Activated naive CD8-positive, alpha-beta T cell treated with anti-CD3 and anti-CD28 coated beads, Interleukin-2, amount 50 U/mL, for 24 hours (primary cell): ENCODE measurements around the gene WASL.

Experiments used
- ATAC-seq: fragments of 150-1000 bp; cut with Tn5 transposase; one replicate; pipeline ENCODE4 v1.10.0; 2021
- DNase-seq: peaks from one replicate; pipeline ENCODE4 v3.0.0; 2021
- H3K27ac Mint-ChIP-seq: one replicate; pipeline ENCODE4 v1.8.0; 2021; ENCODE audit warnings: mild to moderate bottlenecking, mixed read lengths
- H3K27me3 Mint-ChIP-seq: one replicate; pipeline ENCODE4 v1.8.0; 2021; ENCODE audit warnings: mixed read lengths
- H3K36me3 Mint-ChIP-seq: one replicate; pipeline ENCODE4 v1.8.0; 2021; ENCODE audit warnings: low read depth, mixed read lengths
- H3K4me1 Mint-ChIP-seq: one replicate; pipeline ENCODE4 v1.8.0; 2021; ENCODE audit warnings: mixed read lengths
- H3K4me3 Mint-ChIP-seq: one replicate; pipeline ENCODE4 v1.8.0; 2021; ENCODE audit warnings: mild to moderate bottlenecking, moderate library complexity, mixed read lengths
- H3K9me3 Mint-ChIP-seq: one replicate; pipeline ENCODE4 v1.8.0; 2021; ENCODE audit warnings: mixed read lengths

WASL gene

DNA sequence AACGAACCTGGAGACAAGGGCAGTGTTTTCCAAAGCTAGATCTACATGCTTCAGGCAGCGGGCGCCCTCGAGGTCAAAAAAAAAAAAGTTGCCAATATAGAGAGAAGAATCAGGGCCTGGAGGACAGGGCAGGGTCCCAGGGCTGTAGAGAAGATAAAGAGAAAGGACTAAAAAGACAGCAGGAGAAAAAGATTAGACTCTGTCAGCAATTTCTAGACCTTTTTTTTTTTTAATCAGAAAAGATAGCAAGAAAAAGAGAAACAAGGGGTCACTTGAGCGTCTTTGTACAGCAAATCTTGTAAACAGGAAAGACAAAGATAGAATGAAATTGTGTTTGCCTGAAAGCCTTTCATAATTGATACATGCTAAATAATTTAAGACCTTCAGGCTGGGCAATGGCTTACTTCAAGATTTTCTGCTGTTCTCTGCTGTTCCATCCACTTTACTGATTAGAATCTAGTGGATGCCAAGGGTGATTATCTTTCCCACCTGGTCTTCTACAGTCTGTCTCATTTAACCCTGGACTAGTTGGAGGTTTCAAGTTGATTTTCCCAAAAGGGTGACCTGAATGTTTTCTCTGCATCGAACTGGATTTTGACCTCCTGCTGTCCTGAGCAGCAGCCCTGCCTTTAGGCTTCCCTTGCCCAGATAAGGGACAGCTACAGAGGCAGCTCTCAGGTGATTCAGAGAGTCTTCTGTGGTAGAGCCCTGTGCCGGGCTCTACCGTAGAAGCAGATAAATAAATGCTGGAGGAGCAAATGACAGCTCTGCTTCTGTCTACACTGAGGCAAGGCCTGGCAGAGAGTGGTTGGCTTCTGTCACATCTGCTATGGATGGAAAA lies 88.1 kb downstream of the WASL start:
- H3K27ac Mint-ChIP-seq = no peak overlapping the region
- H3K27me3 Mint-ChIP-seq = peaks cover 20% of the 10 kb centered on the region
- no peaks in the 10 kb centered on the region for H3K9me3 Mint-ChIP-seq
- no peaks in the 10 kb centered on the region for H3K4me1 Mint-ChIP-seq
- ATAC-seq (no peak), DNase-seq (no peak)
- no peak overlapping the region for H3K4me3 Mint-ChIP-seq
- H3K36me3 Mint-ChIP-seq = no peaks in the 10 kb centered on the region

DNA sequence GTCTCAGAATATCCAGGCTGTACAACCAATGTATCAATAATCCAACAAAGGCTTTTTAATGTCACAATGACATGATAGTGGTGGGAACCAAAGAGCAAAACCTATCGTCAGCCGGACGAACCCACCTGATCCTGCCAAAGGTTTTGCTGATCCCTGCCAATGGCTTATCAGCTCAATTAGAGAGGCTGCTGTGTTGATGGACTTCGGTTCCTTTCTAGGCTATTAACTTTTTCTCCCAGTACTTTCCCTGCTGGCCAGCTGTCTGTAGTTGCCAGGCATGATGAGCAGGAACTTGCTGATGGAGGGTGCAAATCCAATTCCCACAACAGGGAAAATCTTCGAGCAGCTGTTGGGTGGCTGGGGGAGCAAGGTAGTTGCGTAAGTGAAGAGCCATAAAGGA lies 90.8 kb downstream of the WASL start:
- DNase-seq (no peak), ATAC-seq (no peak)
- no peak overlapping the region for H3K27ac Mint-ChIP-seq
- H3K27me3 Mint-ChIP-seq = peaks cover 21% of the 10 kb centered on the region
- no peaks in the 10 kb centered on the region for H3K36me3 Mint-ChIP-seq
- H3K4me3 Mint-ChIP-seq = no peak overlapping the region
- H3K4me1 Mint-ChIP-seq = no peaks in the 10 kb centered on the region
- H3K9me3 Mint-ChIP-seq = no peaks in the 10 kb centered on the region

DNA sequence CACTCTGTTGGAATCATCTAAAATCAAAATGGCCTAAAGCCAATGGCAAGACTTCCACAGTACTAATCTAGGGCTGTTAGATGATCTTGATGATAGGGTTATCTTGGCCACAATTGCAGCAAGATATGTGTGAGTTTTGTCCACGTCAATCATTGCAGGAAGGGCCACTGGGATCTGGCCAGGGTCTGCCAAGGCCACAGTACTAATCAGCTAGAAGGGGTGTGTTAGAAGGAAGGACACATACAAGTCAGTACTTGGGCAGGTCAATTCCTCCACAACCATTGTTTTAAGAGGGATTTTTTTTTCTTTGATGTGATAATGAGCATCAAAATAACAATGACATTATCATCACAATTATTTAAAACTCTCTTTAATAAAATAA lies 91.5 kb downstream of the WASL start:
- H3K4me1 Mint-ChIP-seq = no peaks in the 10 kb centered on the region
- no peak for DNase-seq
- H3K4me3 Mint-ChIP-seq = no peak overlapping the region
- ATAC-seq = no peak
- H3K27me3 Mint-ChIP-seq = peaks cover 16% of the 10 kb centered on the region
- no peak overlapping the region for H3K27ac Mint-ChIP-seq
- H3K9me3 Mint-ChIP-seq = no peaks in the 10 kb centered on the region
- H3K36me3 Mint-ChIP-seq = no peaks in the 10 kb centered on the region

DNA sequence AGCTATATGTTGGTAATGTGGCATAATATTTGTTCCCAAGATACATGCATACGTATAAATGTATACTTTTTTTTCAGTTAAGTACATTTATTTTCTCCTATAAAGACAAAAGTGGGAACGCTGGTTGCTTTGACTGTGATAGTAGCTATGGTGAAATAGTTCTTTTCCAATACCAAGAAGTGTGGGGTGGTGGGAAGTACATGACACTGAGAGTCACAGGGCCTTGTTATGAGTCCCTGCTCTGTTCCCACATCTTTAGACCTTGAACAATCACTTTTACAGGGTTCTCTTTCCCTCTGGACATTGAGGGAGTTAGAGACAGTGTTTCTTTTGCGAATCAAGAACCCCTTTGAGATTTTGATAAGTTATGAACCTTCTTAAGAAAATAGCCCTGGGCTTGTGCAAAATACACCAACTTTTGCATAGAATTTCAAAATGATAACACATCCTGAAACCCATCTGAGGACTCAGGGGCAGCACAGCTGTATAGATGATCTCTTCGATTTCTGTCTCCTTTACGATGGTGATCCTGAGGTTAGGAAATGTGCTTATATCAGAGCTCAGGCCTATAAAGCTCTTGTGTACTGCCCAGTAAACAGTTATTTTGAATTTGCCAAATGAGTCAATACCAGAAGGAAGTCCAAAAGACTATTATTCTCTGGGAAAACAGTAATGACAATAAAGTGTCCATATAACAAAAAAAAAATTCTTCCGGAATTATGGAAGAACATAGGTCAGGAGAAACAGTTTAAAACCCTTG lies 92.1 kb downstream of the WASL start:
- H3K4me1 Mint-ChIP-seq = no peaks in the 10 kb centered on the region
- no peak overlapping the region for H3K27ac Mint-ChIP-seq
- no peaks in the 10 kb centered on the region for H3K9me3 Mint-ChIP-seq
- H3K36me3 Mint-ChIP-seq = no peaks in the 10 kb centered on the region
- no peak for ATAC-seq
- H3K4me3 Mint-ChIP-seq = no peak overlapping the region
- DNase-seq = no peak
- H3K27me3 Mint-ChIP-seq = peaks cover 11% of the 10 kb centered on the region

DNA sequence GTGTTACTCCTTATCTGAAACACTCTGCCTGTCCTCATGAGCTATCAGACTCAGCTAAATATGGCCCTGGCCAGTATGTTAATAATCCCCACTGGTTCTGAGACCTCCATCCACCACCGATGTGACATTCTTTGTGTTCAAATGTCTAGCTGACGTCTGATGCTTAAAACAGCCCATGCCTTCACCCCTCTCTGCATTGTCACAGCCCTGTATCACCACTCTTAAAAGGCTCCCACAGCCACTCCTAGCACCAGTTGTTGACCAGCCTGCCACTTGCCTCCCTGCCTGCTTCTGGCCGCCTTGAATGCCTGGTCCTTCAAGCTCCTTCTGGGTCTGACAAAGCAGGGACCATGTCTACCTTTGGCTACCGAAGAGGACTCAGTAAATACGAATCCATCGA lies 93.2 kb downstream of the WASL start, which contains the start of gene LMOD2:
TSS of gene LMOD2 (plus strand) at position 253 of the 400 bp plus-strand sequence. CDS start at position 351, 98 bp downstream.
- H3K36me3 Mint-ChIP-seq = no peaks in the 10 kb centered on the region
- H3K4me3 Mint-ChIP-seq = no peak within 1 kb of the TSS
- no peak within 1 kb of the TSS for H3K27ac Mint-ChIP-seq
- no peaks in the 10 kb centered on the region for H3K4me1 Mint-ChIP-seq
- H3K27me3 Mint-ChIP-seq = peaks cover 7% of the 10 kb centered on the region
- H3K9me3 Mint-ChIP-seq = no peaks in the 10 kb centered on the region
- DNase-seq = no peak
- ATAC-seq = no peak

DNA sequence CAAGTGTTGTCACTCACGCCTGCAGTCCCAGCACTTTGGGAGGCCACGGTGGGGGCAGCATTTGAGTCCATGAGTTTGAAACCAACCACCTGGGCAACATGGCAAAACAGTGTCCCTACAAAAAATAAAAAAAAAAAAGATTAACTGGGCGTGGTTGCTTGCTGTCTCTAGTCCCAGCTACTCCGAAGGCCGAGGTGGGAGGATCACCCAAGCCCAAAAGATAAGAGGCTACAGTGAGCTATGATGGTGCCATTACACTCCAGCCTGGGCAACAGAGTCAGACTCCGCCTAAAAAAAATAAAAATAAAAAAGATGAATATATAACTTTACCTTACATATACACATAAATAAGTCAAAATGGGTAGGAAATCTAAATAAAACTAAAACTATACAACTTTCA lies 95.6 kb downstream of the WASL start:
- DNase-seq = no peak
- H3K9me3 Mint-ChIP-seq = no peaks in the 10 kb centered on the region
- no peak overlapping the region for H3K4me3 Mint-ChIP-seq
- H3K27ac Mint-ChIP-seq = no peak overlapping the region
- no peak for ATAC-seq
- no peaks in the 10 kb centered on the region for H3K36me3 Mint-ChIP-seq
- peaks cover 9% of the 10 kb centered on the region for H3K27me3 Mint-ChIP-seq
- no peaks in the 10 kb centered on the region for H3K4me1 Mint-ChIP-seq

DNA sequence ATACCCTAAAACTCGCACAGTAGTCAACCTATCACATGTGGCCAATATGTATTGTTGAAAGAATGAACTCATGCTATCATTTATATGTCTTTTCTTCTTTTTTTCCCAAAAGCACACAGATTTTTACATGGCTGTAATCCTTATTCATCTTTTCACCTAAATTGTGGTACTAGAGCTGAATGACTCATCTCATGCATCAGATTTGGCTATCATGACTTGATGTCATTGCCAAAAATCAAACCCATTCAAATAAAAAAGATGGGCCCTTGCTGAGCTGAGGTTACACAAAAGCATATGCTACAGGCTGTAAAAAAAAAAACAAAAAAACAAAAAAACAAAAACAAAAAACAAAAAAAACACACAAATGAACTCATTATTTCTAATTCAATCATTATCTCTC lies 96.4 kb downstream of the WASL start:
- no peak for DNase-seq
- H3K4me3 Mint-ChIP-seq = no peak overlapping the region
- H3K27me3 Mint-ChIP-seq = peaks cover 9% of the 10 kb centered on the region
- H3K9me3 Mint-ChIP-seq = no peaks in the 10 kb centered on the region
- H3K4me1 Mint-ChIP-seq = no peaks in the 10 kb centered on the region
- H3K36me3 Mint-ChIP-seq = no peaks in the 10 kb centered on the region
- no peak overlapping the region for H3K27ac Mint-ChIP-seq
- no peak for ATAC-seq

DNA sequence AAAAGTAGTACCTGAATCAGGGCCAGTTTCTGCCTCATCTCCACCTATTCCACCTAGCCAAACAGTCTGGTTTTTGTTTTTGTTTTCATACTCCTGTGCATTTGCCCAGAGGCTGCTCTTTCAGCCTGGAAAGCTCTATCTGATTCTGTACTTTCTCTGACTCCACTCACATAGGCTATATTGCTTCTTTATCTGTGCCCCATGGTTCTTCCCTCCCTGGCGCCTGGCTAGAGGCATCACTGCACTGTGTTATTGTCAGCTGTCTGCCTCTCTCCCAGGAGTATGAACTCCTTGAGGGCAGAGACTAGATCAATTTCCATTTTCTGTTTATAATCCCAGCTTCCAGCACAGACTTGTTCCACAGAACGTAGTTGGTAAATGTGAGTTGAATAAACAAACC lies 98.2 kb downstream of the WASL start:
- Mint-ChIP-seq H3K27ac (no peak overlapping the region), H3K4me1 (no peaks in the 10 kb centered on the region), H3K4me3 (no peak overlapping the region)

DNA sequence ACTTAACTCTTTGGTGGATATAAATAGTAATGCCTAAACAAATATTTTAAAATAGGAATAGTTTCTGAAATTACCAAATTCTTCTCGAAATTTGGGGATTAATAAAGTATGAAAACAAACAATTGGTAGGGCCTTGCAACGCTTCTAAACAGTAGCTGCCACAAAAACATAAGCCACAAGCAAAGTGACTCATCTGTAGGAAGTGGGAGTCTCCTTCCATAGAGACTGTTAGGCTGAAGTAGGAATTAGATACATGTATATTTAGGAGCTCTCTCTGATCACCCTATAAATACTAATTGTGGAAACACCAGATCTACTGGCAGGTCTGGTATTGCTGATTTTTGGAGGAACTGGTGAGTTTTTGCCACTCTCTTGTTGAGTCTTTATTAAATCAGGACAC lies 98.8 kb downstream of the WASL start:
- no peak for ATAC-seq
- Mint-ChIP-seq H3K27me3 (peaks cover 7% of the 10 kb centered on the region), H3K9me3 (no peaks in the 10 kb centered on the region), H3K4me3 (no peak overlapping the region), H3K27ac (no peak overlapping the region), H3K4me1 (no peaks in the 10 kb centered on the region), H3K36me3 (no peaks in the 10 kb centered on the region)
- DNase-seq = no peak

More for the DNA sequence above, 98.2 kb downstream of the WASL start:
- no peaks in the 10 kb centered on the region for H3K36me3 Mint-ChIP-seq
- peaks cover 8% of the 10 kb centered on the region for H3K27me3 Mint-ChIP-seq
- DNase-seq (no peak), ATAC-seq (no peak)
- H3K9me3 Mint-ChIP-seq = no peaks in the 10 kb centered on the region

DNA sequence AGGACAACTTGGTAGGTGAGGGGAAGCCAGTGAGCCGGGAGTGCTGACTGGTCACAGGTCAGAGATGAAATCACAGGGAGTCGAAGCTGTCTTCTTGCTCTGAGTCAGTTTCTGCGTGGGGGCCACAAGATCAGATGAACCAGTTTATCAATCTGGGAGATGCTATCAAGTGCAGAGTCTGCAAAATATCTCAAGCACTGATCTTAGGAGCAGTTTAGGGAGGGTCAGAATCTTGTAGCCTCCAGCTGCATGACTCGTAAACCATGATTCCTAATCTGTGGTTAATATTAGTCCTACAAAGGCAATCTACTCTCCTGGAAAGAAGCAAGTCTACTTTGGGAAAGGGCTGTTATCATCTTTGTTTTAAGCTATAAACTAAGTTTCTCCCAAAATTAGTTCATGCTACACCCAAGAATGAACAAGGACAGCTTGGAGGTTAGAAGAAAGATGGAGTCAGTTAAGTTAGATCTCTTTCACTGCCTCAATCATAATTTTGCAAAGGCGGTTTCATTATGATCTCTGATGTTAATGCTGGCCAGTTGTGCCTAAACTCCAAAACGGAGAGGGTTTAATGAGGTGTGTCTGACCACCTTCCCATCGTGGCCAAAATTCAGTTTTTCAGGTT lies 101.6 kb downstream of the WASL start:
- H3K27me3 Mint-ChIP-seq = peaks cover 25% of the 10 kb centered on the region

DNA sequence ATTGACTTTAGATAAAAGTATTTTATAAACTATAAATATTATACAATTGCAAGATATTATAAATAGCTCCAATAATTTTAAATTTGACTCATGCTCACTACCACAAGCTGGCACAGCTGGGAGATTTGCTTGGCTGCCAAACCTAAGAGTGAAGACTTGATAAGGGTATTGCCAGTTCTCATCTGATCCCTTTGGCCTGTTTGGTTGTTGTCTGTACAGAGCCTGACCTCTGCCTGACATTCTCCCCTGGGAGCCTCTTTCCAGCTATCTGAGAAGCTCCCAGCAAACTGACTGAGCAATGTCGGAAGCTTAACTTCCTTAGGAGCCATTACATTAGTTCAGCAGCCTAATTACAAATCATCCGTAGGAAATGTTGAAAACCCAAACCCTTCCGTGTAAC lies 103.3 kb downstream of the WASL start:
- DNase-seq (no peak), ATAC-seq (no peak)
- H3K27me3 Mint-ChIP-seq = peaks cover 35% of the 10 kb centered on the region
- no peaks in the 10 kb centered on the region for H3K4me1 Mint-ChIP-seq
- no peaks in the 10 kb centered on the region for H3K36me3 Mint-ChIP-seq
- no peaks in the 10 kb centered on the region for H3K9me3 Mint-ChIP-seq
- H3K27ac Mint-ChIP-seq = no peak overlapping the region
- H3K4me3 Mint-ChIP-seq = no peak overlapping the region

More for the DNA sequence above, 101.6 kb downstream of the WASL start:
- H3K27ac Mint-ChIP-seq = no peak overlapping the region
- H3K4me3 Mint-ChIP-seq = no peak overlapping the region
- ATAC-seq (no peak), DNase-seq (no peak)
- H3K36me3 Mint-ChIP-seq = no peaks in the 10 kb centered on the region
- no peaks in the 10 kb centered on the region for H3K9me3 Mint-ChIP-seq
- no peaks in the 10 kb centered on the region for H3K4me1 Mint-ChIP-seq

DNA sequence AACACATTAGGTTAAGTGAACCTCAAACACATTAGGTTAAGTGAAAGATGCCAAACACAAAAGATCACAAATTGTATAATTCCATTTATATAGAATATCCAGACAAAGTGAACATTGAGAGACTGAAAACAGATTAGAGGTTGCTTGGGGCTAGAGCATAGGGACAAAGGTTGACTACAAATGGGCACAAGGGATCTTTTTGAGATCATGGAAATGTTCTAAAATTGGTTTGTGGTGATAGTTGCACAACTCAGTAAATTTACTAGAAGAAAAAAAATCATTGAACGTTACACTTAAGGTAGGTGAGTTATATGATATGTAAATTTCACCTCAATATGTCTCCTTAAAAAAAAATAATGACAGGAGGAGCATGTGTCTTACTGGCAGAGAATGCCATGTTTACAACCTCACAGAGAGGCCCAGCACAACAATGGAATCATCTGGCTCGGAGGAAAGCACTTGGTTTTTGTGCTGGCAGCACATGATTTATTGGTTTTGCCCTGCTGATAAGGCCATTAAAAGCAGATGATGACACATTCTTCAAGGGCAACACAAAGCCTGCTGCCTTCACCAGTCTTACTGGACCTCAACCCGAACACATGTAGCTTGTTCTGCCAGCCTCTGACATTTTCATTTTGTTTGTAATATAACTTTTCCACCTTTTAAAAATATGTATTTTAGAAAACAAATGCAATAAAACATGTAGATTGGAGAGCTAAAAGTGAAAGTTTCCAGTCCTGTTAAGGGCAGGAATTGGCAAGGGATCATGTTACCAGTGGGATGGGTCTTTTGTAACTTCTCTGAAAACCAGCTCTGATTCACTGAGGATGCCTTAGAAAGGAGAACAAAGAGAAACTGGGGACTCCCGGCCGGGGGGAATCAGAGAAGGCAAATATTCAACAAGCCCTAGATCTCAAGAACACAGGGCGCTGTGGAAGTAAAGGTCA lies 105.0 kb downstream of the WASL start:
- DNase-seq (no peak), ATAC-seq (no peak)
- Mint-ChIP-seq H3K27ac (no peak overlapping the region), H3K4me1 (no peaks in the 10 kb centered on the region), H3K27me3 (peaks cover 38% of the 10 kb centered on the region), H3K36me3 (no peaks in the 10 kb centered on the region), H3K4me3 (no peak overlapping the region), H3K9me3 (no peaks in the 10 kb centered on the region)

DNA sequence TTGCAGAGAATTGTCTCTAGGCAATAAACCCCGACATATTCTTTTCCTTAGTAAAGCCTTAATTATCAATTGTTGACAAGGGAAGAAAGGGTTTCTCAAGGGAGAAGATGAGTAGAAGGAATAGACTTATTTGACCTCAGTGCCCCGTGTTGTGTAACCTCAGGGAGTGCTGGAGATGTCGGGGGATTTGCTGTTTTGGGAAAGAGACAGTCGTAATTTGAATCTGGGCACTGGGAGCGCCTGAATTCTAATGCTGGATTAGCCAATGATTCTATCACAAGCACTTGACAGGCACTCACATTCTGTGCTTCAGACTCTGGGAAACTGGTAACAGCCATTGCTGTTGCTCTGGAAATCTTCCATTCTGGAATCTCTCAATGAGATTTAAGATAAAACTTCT lies 106.9 kb downstream of the WASL start:
- H3K27me3 Mint-ChIP-seq = peaks cover 45% of the 10 kb centered on the region
- H3K4me3 Mint-ChIP-seq = no peak overlapping the region
- H3K27ac Mint-ChIP-seq = no peak overlapping the region
- DNase-seq (no peak), ATAC-seq (no peak)
- H3K36me3 Mint-ChIP-seq = no peaks in the 10 kb centered on the region
- H3K4me1 Mint-ChIP-seq = no peaks in the 10 kb centered on the region
- H3K9me3 Mint-ChIP-seq = no peaks in the 10 kb centered on the region

DNA sequence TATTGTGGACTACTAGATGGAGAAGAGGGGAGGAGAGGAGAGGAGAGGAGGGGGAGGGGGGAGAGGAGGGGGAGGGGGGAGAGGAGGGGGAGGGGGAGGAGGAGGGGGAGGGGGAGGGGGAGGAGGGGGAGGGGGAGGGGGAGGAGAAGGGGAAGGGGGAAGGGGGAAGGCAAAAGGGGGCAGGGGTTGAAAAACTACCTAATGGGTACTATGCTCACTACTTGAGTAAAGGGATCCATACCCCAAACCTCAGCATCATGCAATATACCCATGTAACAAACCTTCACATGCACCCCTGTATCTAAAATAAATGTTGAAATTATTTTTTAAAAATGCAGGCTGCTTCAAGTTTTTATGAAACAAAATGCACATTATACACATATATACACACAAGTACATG lies 108.2 kb downstream of the WASL start:
- ATAC-seq (no peak), DNase-seq (no peak)
- Mint-ChIP-seq H3K9me3 (no peaks in the 10 kb centered on the region), H3K4me3 (no peak overlapping the region), H3K27ac (no peak overlapping the region), H3K4me1 (no peaks in the 10 kb centered on the region), H3K27me3 (peaks cover 49% of the 10 kb centered on the region), H3K36me3 (no peaks in the 10 kb centered on the region)
